ENCODE results near the gene OTUB2.

The OTUB2 gene

DNA sequence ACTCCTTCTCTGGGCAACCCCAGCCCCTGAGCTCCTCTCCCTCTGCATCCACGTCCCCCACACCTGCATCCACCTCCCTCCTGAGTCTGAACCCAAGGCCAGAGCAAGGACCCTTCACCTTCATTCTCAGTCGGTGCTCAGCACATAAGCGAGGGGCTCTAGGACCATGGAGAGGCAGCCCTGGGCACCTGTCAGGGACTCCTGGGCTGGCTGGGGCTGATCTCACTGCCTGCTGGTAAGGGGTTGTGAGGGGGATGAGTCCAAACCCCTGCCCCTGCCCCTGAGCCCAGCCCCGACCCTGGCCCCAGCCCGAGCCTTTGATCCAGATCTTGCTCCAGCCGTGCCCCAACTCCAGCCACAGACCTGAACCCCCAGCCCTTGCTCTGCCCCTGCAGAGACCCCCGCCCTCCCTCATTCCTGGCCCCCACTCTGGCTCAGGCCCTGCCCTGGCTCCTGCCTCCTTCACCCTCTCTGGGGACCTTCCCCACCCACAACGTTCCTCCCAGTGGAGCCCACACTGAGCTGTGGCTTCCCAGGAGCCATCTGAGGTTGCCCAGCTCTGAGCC lies 29.9 kb upstream of the OTUB2 start:
- no peak for DNase-seq (ENCODE audit: low read depth)
- H3K4me3 ChIP-seq (ENCODE audit: low read length): no peak overlapping the region
- no peak for TF ChIP-seq CTCF (conservative IDR thresholded peaks at IDR 0.05; ENCODE audit: low read length)

- no peak for DNase-seq (ENCODE audit: low read depth)
- no peak for TF ChIP-seq CTCF (conservative IDR thresholded peaks at IDR 0.05; ENCODE audit: low read length)
- H3K4me3 ChIP-seq (ENCODE audit: low read length): no peak within 1 kb of the TSS
These were observed 29.1 kb upstream of the OTUB2 start, which contains the start of gene CCDC197 for GRCh38 chr14:93997082-93997481. CCDC197 (plus strand) TSS chr14:93997301; CDS start chr14:93998132, 831 bp downstream.

- no peak for DNase-seq (ENCODE audit: low read depth)
- TF ChIP-seq CTCF (conservative IDR thresholded peaks at IDR 0.05; ENCODE audit: low read length): no peak
- H3K4me3 ChIP-seq (ENCODE audit: low read length): no peak overlapping the region
These were observed 27.9 kb upstream of the OTUB2 start for GRCh38 chr14:93997916-93998870.

DNA sequence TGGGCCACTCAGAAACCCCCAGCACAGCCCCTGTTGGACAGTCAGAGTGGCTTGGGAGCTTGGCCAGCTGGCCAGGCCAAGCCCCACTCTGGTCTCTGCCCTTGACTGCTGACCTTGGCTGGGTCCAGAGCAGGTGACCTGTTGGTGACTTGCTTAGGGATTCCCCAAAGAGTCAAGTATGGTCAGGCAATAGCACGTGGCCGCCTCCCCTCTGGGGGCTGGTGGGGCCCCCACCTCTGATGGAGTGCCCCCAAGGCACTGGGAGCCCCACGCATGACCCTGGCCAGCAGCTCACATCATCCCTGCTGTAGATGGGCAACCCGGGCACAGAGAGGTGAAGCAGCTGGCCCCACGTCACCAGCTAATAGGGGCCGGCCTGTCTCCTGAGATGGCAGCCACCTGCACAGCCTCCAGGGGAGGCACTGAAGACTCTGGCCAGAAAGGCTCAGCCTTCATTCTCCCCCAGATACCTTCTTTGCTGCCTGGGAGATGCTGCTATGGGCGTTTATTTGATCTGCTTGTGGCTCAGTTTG lies 27.2 kb upstream of the OTUB2 start:
- DNase-seq (ENCODE audit: low read depth): no peak
- TF ChIP-seq CTCF (conservative IDR thresholded peaks at IDR 0.05; ENCODE audit: low read length): no peak
- no peak overlapping the region for H3K4me3 ChIP-seq (ENCODE audit: low read length)

DNA sequence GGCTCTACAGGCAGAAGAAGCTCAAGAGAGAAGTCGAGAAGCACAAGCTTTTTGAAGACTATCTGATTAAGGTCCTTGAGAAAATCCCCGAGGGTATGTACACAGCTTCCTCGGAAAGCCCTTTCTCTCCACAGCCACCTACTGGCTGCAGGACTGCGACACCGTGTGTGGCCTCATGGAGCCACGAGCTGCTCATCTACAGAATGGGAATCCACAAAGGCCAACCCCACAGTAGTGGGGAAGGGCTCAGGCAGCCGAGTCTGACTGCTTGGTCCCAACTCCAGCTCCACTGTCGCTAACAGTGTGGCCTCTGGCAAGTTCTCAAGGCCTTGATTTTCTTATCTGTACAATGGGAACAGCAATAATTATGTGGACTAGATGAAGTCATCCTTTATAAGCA lies 26.6 kb upstream of the OTUB2 start:
- TF ChIP-seq CTCF (conservative IDR thresholded peaks at IDR 0.05; ENCODE audit: low read length): no peak

GRCh38 chr14:94000267-94000666 lies 25.9 kb upstream of the OTUB2 start:
- no peak for DNase-seq (ENCODE audit: low read depth)
- TF ChIP-seq CTCF (conservative IDR thresholded peaks at IDR 0.05; ENCODE audit: low read length): no peak
- no peak overlapping the region for H3K4me3 ChIP-seq (ENCODE audit: low read length)

More for the DNA sequence above, 26.6 kb upstream of the OTUB2 start:
- H3K4me3 ChIP-seq (ENCODE audit: low read length): no peak overlapping the region
- DNase-seq (ENCODE audit: low read depth): no peak
